SK-N-SH (cell line): ENCODE results near the gene QSOX2. TPM values are rescaled to one million over a fixed set of nuclear protein-coding genes. Genes with fewer than 3 reads are reported as not detected.
A peak's percentile ranks its signal among the peaks of the same experiment; 100 is the strongest.

ENCODE experiments used
- CTCF ChIA-PET: fragments of 300-600, 350-600 bp; formaldehyde crosslinking; extraction: SDS; loops from one replicate; lab custom pipeline; 2021; lab: Yijun Ruan, JAX
- POLR2A ChIA-PET: fragments of 350-600 bp; sonication (Branson Sonifier 250); formaldehyde crosslinking; extraction: SDS; loops from one replicate; lab custom pipeline; 2020; ENCODE audit warnings: antibody characterized with exemption, inconsistent platforms; lab: Yijun Ruan, JAX
- DNase-seq: peaks from one replicate; pipeline ENCODE4 v3.0.0; 2012
- H2AFZ ChIP-seq: fragments of 200-600 bp; sonication (generic); 2 replicates; pipeline ENCODE4 v1.8.1; 2016; ENCODE audit warnings: antibody characterized with exemption, mild to moderate bottlenecking, low read depth
- H3F3A ChIP-seq: fragments of 200-600 bp; sonication (generic); replicated peaks from 2 replicates; pipeline ENCODE3; 2016; ENCODE audit warnings: antibody characterized with exemption, mild to moderate bottlenecking; ENCODE audit not compliant: insufficient read depth
- H3K27ac ChIP-seq, 2 experiments: fragments of 200-500 bp in 1 of 2; fragments of 200-600 bp in 1 of 2; sonication (Bioruptor generic) in 1 of 2; sonication (generic), shearing (Covaris generic) in 1 of 2; 2 replicates each; pipeline versions ENCODE4 v1.5.1 to v1.6.1; 2014 to 2016; ENCODE audit warnings: low read depth in 2 of 2, inconsistent platforms in 1 of 2, low read length in 1 of 2, mild to moderate bottlenecking in 1 of 2, mixed read lengths in 1 of 2
- H3K27me3 ChIP-seq: fragments of 200-600 bp; sonication (generic), shearing (Covaris generic); 2 replicates; pipeline ENCODE4 v1.6.1; 2016; ENCODE audit warnings: mixed run types; ENCODE audit not compliant: insufficient read depth
- H3K36me3 ChIP-seq, 2 experiments: fragments of 200-500 bp in 1 of 2; fragments of 200-600 bp in 1 of 2; sonication (Bioruptor generic) in 1 of 2; sonication (generic) in 1 of 2; replicated peaks in 1 of 2; 2 replicates each; pipeline versions ENCODE3 to v1.5.1; 2014 to 2016; ENCODE audit warnings: low read length in 1 of 2, mild to moderate bottlenecking in 1 of 2; ENCODE audit not compliant: insufficient read depth in 2 of 2, control insufficient read depth in 1 of 2
- H3K4me1 ChIP-seq, 2 experiments: fragments of 200-500 bp in 1 of 2; fragments of 200-600 bp in 1 of 2; sonication (Bioruptor generic) in 1 of 2; sonication (generic), shearing (Covaris generic) in 1 of 2; 2 replicates each; pipeline versions ENCODE4 v1.5.1 to v1.6.1; 2014 to 2016; ENCODE audit warnings: low read depth in 1 of 2, low read length in 1 of 2, mixed run types in 1 of 2; ENCODE audit not compliant: insufficient read depth in 2 of 2, control insufficient read depth in 1 of 2
- H3K4me2 ChIP-seq: fragments of 200-600 bp; sonication (generic), shearing (Covaris generic); 2 replicates; pipeline ENCODE4 v1.6.1; 2017; ENCODE audit warnings: mixed run types
- H3K4me3 ChIP-seq, 2 experiments: fragments of 200-500 bp in 1 of 2; fragments of 200-600 bp in 1 of 2; sonication (Bioruptor generic) in 1 of 2; sonication (generic), shearing (Covaris generic) in 1 of 2; 2 replicates each; pipeline versions ENCODE4 v1.5.1 to v1.8.1; 2014 to 2016; ENCODE audit warnings: low read depth in 2 of 2, inconsistent platforms in 1 of 2, low read length in 1 of 2, mild to moderate bottlenecking in 1 of 2, mixed read lengths in 1 of 2, moderate library complexity in 1 of 2
- H3K79me2 ChIP-seq: fragments of 200-600 bp; sonication (generic); 2 replicates; pipeline ENCODE4 v1.8.1; 2017; ENCODE audit warnings: mild to moderate bottlenecking; ENCODE audit not compliant: insufficient read depth
- H3K9ac ChIP-seq: fragments of 200-600 bp; sonication (generic); 2 replicates; pipeline ENCODE4 v1.6.1; 2017; ENCODE audit warnings: mixed run types
- H3K9me2 ChIP-seq: fragments of 200-600 bp; sonication (generic); 2 replicates; pipeline ENCODE4 v1.6.1; 2017; ENCODE audit warnings: mixed run types
- H3K9me3 ChIP-seq: fragments of 200-600 bp; sonication (generic); 2 replicates; pipeline ENCODE4 v1.6.1; 2017; ENCODE audit warnings: mixed run types, mild to moderate bottlenecking, moderate library complexity
- H4K20me1 ChIP-seq: fragments of 200-600 bp; sonication (generic); 2 replicates; pipeline ENCODE4 v1.6.1; 2017; ENCODE audit warnings: mild to moderate bottlenecking, mixed run types; ENCODE audit not compliant: insufficient read depth
- CHD2 ChIP-seq: fragments of 150-350 bp; IDR thresholded peaks from 2 replicates; pipeline ENCODE4 v1.6.1; 2018; ENCODE audit warnings: low read length; ENCODE audit not compliant: partially characterized antibody
- FOXJ3 ChIP-seq: sonication (generic); formaldehyde crosslinking; IDR thresholded peaks from 2 replicates; pipeline ENCODE4 v1.5.1; 2020; ENCODE audit warnings: mild to moderate bottlenecking, missing genetic modification reagents
- FOXM1 ChIP-seq: IDR thresholded peaks from 2 replicates; pipeline ENCODE4 v1.4.0; 2012; ENCODE audit warnings: low read depth, mild to moderate bottlenecking
- GATA2 ChIP-seq: sonication (generic); formaldehyde crosslinking; IDR thresholded peaks from 2 replicates; pipeline ENCODE4 v1.5.0; 2020; ENCODE audit warnings: mild to moderate bottlenecking, missing genetic modification reagents
- JUND ChIP-seq: IDR thresholded peaks from 2 replicates; pipeline ENCODE4 v1.4.0; 2012
- NFIC ChIP-seq: IDR thresholded peaks from 2 replicates; pipeline ENCODE4 v1.4.0; 2012; ENCODE audit warnings: borderline replicate concordance
- NRF1 ChIP-seq: IDR thresholded peaks from 2 replicates; pipeline ENCODE4 v1.6.1; 2012; ENCODE audit warnings: low read depth, mild to moderate bottlenecking, low read length
- RAD21 ChIP-seq: IDR thresholded peaks from 2 replicates; pipeline ENCODE4 v1.6.1; 2012; ENCODE audit warnings: mild to moderate bottlenecking, low read length
- RFX5 ChIP-seq: IDR thresholded peaks from 2 replicates; pipeline ENCODE4 v1.6.1; 2012; ENCODE audit warnings: mild to moderate bottlenecking, improper control_type of control experiment, low read length
- RXRA ChIP-seq: IDR thresholded peaks from 2 replicates; pipeline ENCODE4 v1.4.0; 2012; ENCODE audit warnings: low read depth, mild to moderate bottlenecking, borderline replicate concordance
- SMC3 ChIP-seq: IDR thresholded peaks from 2 replicates; pipeline ENCODE4 v1.6.1; 2012; ENCODE audit warnings: low read depth, low read length, improper control_type of control experiment
- TEAD4 ChIP-seq: IDR thresholded peaks from 2 replicates; pipeline ENCODE4 v1.4.0; 2012; ENCODE audit warnings: mild to moderate bottlenecking, borderline replicate concordance; ENCODE audit not compliant: insufficient read depth
- YY1 ChIP-seq: IDR thresholded peaks from 2 replicates; pipeline ENCODE4 v1.4.0; 2012; ENCODE audit warnings: low read depth, mild to moderate bottlenecking
- WGBS: methylation state at CpG from one replicate; pipeline ENCODE4 v1.1.6; 2017; ENCODE audit warnings: low lambda C conversion rate; 5-methylcytosine and 5-hydroxymethylcytosine counted together
- polyA plus RNA-seq, 3 experiments: library from polyadenylated mRNA; depleted of rRNA; stranded (reverse); fragments of >200 nt; gene quantifications; 2 replicates each; pipeline ENCODE4 v1.2.3, GENCODE V29; 2012
- TF ChIP-seq, protein P1 (sequence below): IDR thresholded peaks from 2 replicates; pipeline ENCODE4; 2012
- TF ChIP-seq, protein P2 (sequence below): IDR thresholded peaks from 2 replicates; pipeline ENCODE4 v1.6.1; 2012; ENCODE audit warnings: mild to moderate bottlenecking, low read depth, low read length, moderate library complexity

QSOX2 gene
- polyA plus RNA-seq, 1 of the 3 experiments (the other 2 are of a cell fraction) = 26.6 TPM

DNA sequence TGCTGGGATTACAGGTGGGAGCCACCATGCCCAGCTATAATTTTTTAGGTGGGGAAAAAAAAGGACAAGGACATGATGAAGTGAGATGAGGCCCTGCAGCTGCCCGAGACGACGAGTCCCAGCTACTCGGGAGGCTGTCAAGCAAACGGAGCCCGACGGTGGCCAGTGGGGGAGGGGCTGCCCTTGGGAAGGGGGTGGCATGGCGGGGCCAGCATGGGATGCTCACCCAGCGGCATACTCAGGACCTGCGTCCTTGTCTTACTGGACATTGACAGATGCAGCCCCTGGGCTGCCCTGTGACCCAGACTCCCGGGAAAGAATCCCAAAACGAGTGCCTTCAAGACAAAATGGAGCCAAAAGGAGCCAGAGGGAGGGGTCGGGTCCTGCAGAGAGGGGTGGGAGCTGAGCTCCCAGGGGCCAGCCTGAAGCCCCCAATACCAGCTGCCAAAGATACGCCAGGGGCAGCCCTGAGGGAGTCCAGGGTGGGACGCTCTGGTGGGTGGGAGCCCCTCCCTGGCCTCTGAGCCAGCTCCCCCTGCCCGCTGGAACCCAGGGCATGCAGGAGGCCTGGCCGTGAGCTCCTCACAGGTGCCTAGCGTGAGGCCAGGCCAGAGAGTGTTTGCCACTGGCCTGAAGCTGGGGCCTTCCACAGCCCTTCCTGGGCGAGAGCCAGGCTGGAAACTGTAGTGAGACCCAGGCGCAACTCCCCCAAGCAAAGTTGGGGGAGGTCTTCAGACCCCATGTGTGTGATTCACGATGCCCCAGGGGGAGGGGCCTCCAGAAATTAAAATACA lies 42.5 kb upstream of the QSOX2 start:
- ChIA-PET POLR2A (interaction anchor here (0.6 to 0.8 kb wide), 2 partner anchors 9 to 38 kb away, joined by 3 read pairs; no protein-coding TSS in a partner anchor), CTCF (interaction anchor here (0.8 to 2.8 kb wide), 9 partner anchors 10 to 150 kb away, joined by 3 to 11 read pairs (median 5); no protein-coding TSS in a partner anchor)
- Histone ChIP-seq H3K27me3 (peaks cover 42% of the 10 kb centered on the region), H3K9me3 (no peaks in the 10 kb centered on the region), H3K4me1 (peaks cover 0 to 26% of the 10 kb centered on the region in 2 experiments; a peak in 2 of 4 replicates), H3K9ac (no peak overlapping the region), H3K79me2 (no peaks in the 10 kb centered on the region), H3K27ac (no peak overlapping the region; a peak in 1 of 4 replicates), H3K4me3 (no peak overlapping the region), H3K4me2 (no peak overlapping the region), H2AFZ (no peak overlapping the region), H3K9me2 (no peaks in the 10 kb centered on the region), H3K36me3 (no peaks in the 10 kb centered on the region), H3F3A (no peaks in the 10 kb centered on the region), H4K20me1 (no peaks in the 10 kb centered on the region)
- TF ChIP-seq FOXM1 = no peak
- TF ChIP-seq, protein P1, sequence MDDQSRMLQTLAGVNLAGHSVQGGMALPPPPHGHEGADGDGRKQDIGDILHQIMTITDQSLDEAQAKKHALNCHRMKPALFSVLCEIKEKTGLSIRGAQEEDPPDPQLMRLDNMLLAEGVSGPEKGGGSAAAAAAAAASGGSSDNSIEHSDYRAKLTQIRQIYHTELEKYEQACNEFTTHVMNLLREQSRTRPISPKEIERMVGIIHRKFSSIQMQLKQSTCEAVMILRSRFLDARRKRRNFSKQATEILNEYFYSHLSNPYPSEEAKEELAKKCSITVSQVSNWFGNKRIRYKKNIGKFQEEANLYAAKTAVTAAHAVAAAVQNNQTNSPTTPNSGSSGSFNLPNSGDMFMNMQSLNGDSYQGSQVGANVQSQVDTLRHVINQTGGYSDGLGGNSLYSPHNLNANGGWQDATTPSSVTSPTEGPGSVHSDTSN = no peak
- TF ChIP-seq CHD2 = no peak
- TF ChIP-seq NFIC = no peak
- TF ChIP-seq TEAD4 = no peak
- no peak for TF ChIP-seq GATA2 (CRISPR knock-in tag)
- TF ChIP-seq RFX5 = no peak
- TF ChIP-seq RXRA = no peak
- TF ChIP-seq RAD21 = no peak
- TF ChIP-seq NRF1 = no peak
- TF ChIP-seq FOXJ3 (CRISPR knock-in tag) = no peak
- TF ChIP-seq, protein P2, sequence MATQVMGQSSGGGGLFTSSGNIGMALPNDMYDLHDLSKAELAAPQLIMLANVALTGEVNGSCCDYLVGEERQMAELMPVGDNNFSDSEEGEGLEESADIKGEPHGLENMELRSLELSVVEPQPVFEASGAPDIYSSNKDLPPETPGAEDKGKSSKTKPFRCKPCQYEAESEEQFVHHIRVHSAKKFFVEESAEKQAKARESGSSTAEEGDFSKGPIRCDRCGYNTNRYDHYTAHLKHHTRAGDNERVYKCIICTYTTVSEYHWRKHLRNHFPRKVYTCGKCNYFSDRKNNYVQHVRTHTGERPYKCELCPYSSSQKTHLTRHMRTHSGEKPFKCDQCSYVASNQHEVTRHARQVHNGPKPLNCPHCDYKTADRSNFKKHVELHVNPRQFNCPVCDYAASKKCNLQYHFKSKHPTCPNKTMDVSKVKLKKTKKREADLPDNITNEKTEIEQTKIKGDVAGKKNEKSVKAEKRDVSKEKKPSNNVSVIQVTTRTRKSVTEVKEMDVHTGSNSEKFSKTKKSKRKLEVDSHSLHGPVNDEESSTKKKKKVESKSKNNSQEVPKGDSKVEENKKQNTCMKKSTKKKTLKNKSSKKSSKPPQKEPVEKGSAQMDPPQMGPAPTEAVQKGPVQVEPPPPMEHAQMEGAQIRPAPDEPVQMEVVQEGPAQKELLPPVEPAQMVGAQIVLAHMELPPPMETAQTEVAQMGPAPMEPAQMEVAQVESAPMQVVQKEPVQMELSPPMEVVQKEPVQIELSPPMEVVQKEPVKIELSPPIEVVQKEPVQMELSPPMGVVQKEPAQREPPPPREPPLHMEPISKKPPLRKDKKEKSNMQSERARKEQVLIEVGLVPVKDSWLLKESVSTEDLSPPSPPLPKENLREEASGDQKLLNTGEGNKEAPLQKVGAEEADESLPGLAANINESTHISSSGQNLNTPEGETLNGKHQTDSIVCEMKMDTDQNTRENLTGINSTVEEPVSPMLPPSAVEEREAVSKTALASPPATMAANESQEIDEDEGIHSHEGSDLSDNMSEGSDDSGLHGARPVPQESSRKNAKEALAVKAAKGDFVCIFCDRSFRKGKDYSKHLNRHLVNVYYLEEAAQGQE = no peak
- no peak for TF ChIP-seq SMC3
- no peak for TF ChIP-seq JUND
- TF ChIP-seq YY1 = no peak
- DNase-seq = peak; percentile 62
- WGBS = 26% methylated on average over 17 of the region's 21 CpGs
